Measurements from ENCODE around the gene ZNF44.
"Not testable (repeated sequence)": the region's sequence is repeated elsewhere in the genome, so short reads cannot be mapped to it uniquely, and the experiment has no call there.

Gene ZNF44

DNA sequence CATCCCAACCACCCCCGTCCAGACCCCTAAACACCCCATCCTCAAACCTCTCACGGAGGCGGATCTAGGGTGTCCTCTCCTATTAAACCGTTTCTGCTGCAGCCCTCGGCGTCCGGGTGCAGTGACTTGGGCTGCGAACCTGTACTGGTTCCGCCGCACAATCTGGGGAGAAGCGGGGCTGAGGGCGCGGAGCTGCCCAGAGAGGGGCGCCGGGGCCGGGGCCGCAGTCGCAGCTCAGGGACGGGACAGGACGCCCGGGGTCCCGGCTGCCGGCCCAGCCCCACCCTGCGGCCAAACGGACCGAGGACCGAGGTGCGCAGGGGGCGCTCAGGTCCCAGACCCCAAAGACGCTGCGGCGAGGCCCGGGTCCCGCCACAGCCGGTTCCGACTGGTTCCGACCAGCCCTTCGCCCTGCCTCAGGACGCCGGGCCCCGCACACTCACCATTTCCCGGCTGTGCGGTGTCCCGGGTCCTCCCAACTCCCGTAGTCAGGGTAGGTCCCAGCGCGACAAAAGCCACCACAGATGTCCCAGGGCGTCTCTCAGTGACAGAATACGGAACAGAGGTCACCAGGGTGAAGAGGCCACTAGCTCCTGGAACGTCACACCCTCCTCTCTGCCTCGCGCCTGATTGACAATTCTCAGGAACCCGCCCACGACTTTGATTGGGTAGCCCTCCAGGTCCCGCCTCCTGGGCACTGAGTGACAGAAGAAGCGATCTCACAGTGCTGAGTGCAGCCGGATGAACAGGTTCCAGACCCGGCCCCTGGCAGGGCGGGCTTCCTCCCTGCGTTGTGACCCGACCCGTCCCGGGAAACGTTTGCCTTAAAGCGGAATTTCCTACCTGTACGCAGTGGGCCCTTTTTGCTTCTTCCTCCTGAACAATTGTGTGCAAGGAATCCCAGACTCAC, at the start of gene ZNF44:
ZNF44 (minus strand) TSS at position 635 of the 910 bp plus-strand sequence; CDS start at position 446, 189 bp downstream.
- DNase-seq = peak; percentile 93

DNA sequence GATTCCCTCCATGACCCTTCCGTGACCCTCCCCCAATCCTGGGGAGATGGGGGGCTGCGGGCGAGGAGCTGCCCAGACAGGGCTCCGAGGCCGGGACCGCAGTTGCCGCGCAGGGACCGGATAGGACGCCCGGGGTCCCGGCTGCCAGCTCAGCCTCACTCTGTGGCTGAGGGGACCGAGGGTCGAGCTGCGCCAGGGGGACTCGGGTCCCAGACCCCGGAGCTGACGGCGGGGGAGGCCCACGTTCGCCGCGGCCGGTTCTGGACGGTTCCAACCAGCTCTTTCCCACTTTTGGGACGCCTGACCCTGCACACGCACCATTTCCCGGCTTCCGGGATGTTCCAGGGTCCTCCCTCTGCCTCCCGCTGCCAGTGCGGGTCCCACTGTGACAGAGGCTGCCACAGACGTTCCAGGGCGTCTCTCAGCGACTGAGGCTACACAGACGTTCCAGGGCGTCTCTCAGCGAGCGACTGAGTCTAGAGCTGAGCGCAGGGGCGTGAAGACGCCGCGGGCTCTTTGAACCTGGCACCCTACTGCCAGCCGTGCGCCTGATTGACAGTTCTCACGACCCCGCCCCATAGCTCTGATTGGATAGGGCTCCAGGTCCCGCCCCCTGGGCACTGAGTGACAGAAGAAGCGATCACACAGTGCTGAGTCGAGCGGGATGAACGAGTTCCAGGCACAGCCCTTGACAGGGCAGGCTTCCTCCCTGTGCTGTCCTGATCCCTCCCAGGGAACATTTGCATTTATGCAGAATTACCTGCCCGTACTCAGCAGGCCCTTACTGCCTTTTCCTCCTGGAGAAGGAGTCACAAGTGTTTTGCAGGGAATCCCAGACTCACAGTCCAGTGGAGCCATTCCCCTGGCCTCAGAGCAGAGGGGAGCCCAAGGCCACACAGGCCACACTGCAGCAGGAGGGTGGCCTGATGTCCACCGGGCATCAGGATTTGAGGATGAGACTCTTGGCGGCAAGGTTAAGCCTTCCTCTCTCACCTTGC, 38.8 kb upstream of the ZNF44 start, which contains the start of gene ZNF563:
ZNF563 (minus strand) TSS at position 472 of the 998 bp plus-strand sequence; CDS start at position 321, 151 bp downstream.
- peak; percentile 95 for DNase-seq

DNA sequence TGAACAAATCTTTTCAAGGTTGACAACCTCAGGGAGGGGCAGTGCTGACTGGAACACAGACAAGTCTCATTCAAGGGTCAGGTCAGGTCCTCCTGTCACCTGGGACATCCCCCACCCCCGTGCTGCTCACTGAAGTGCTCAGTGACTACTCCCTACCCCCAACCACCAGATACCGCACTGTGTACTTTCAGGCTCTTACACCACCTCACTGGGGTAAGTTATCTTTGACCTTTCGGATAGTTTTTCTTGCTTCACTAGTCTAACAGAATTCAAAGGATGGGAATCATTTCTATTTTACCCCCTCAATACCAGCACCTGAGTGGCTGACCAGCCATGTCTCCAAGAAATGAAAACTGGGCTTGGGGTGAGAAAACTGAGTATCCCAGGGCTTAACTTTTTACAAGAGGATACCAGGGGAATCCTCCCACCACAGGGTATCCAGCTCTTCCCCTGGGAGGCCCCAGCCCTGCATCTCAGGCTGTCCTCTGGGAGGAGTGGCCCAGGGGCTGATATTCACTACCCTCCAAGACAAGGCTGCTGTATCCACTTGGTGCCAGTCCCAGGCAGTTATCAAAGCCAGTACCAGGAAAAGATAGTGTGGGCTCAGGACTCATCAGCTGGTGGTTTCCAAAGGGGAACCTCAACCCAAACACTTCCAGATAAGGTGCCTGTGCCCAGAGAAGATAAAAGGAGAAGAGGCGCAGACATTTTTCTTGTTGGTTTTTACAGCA, 36.7 kb upstream of the ZNF44 start:
- DNase-seq = no peak

DNA sequence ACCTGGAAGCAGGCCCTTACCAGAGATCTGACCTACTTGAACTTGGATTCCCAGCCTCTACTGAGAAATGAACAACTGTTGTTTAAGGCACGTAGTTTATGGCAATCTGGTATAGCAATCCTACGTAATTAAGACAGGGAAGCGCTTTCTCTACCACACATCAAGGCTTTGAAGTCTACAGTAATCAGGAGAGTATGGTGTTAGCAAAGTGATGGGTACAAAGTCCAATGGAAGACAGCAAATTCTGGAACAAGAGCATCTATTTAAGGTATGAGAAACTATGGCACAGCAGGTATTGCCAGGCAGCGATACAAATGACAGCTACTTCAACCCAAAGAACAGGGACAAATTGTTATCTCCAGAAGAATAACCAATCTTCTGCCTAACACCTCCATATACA, 35.7 kb upstream of the ZNF44 start:
- no peak for DNase-seq

DNA sequence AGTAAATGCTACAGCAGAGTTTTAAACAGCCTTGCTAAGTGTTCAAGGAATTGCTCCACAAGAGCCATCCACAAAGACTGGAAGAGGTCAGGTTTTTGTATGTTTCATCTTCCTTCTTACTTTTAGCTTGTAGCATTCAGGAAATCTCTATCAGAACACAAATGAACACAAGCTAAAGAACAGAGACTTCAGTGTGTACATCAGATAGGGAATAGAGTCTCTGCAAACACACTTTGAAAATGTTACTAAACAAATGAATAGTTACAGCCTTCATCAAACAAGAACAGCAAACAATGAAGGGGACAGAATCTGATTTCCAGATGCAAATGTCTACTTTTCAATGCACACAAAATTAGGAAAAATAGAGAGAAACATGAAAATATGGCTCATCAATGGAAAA, 31.0 kb upstream of the ZNF44 start:
- DNase-seq = no peak

DNA sequence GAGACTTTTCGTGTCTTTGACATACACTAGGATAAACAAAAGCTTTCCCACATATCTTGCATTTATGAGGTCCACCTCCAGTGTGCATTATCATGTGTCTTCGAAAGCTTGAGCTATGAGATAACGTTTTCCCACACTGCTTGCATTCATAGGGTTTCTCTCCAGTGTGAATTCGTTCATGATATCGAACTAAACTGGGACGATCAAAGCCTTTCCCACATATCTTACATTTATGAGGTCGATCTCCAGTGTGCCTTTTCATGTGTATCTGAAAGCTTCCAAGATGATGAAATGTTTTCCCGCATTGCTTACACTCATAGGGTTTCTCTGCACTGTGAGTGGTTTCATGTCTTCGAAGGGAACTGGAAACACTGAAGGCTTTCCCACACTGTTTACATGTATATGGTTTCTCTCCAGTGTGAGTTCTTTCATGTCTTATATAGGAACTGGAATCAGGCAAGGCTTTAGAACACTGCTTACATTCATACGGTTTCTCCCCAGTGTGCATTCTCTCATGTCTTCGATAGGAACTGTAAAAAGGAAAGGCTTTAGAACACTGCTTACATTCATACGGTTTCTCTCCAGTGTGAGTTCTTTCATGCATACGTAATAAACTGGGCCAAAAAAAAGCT, 24.2 kb upstream of the ZNF44 start:
- DNase-seq = no peak

DNA sequence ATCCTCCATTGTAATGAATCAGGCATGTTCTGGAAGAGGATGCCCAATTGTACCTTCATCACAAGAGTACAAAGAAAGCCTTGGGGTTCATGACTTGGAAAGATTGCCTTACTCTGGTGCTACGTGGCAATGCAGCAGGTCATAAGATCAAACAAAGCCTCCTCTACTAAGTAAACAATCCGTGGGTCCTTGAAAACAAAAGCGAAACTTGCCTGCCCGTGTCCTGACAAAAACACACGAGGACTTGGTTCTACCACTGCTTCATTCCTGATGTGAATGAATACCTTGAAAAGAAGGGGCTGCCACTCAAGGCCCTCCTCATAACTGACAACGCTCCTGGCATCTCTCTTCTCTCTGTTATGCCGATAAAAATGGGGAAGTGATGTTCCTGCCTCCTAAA, 19.9 kb upstream of the ZNF44 start:
- no peak for DNase-seq

DNA sequence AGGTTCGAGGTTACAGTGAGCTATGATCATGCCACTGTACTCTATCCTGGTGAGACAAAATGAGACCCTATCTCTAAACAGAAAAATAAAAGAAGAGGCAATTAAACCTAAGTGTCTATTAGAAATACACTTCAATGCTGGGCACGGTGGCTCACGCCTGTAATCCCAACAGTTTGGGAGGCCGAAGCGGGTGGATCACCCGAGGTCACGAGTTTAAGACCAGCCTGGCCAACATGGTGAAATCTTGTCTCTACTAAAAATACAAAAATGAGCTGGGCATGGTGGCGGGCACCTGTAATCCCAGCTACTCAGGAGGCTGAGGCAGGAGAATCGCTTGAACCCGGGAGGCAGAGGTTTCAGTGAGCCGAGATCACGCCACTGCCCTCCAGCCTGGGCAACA, 14.2 kb upstream of the ZNF44 start:
- DNase-seq = not testable (repeated sequence)

DNA sequence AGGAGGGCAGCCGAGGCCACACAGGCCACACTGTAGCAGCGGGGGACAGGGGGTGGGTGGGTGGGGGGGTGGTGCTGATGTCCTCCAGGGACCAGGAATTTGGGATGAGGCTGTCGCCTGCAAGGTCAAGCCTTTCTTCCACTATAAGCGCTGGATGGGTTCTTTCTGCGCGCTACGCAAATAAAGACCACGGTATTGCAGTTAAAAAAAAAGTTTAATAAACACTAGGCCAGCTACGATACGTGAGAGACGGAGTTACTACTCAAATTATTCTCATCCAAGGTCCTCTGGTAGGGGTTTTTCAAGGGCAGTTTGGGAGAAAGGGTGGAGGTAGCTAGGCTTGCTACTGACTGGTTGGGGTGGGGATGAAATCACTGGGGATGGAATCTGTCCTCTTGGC, 508 bp upstream of the ZNF44 start:
- no peak for DNase-seq

DNA sequence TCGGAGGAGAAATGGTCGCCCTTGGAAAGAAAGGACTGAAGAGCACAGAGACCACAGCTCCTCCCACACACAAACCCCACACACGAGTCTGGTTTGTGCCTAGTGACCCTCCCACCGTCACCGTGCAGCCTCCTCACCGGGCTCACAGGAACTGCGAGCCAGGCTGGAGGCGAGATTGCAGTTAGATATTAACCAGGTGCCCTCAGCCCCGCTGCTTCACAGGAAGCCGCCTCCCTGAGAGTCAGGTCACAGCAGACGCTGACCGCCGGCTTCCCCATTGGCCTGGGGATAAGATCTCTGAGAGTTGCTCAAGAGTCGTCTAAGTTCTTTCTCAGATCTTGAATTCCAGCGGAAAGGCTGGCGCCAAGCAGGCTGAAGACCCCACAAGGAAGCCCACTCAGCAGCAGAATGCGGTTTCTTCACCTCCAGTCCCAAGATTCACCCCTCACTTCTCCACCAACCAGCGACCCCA, 870 bp downstream of the ZNF44 start:
- DNase-seq = no peak

DNA sequence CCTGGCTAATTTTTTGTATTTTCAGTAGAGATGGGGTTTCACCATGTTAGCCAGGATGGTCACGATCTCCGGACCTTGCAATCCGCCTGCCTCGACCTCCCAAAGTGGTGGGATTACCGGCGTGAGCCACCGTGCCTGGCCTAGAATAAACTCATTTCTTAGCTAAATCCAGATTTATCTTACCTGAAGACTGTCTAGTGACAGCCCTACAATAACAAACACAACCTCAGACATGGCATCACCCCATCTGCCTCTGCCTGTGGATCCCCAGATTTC, 5.0 kb downstream of the ZNF44 start:
- DNase-seq = no peak

DNA sequence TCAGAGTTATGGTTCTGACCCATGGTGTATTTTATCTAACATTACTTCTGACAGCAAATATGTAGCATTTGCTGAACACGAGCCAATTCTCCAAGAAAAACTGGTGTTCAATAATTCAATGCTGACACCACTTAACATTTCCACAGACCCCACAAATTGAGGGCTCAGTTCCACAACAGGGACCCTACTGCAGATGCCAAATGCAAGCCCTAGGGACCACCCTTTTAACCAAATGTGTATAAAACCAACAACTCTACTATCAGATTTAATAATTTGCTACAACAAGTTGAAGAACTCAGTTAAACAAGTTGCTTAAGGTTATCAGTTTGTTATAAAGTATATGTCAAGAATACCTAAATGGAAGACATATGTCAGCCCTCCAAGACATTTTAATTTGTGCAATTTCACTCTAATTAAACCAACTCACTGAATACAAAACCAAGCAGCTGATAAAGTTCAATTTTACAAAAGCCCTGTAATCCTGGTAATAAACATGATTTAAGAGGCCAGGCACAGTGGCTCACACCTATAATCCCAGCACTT, 6.7 kb downstream of the ZNF44 start:
- no peak for DNase-seq

DNA sequence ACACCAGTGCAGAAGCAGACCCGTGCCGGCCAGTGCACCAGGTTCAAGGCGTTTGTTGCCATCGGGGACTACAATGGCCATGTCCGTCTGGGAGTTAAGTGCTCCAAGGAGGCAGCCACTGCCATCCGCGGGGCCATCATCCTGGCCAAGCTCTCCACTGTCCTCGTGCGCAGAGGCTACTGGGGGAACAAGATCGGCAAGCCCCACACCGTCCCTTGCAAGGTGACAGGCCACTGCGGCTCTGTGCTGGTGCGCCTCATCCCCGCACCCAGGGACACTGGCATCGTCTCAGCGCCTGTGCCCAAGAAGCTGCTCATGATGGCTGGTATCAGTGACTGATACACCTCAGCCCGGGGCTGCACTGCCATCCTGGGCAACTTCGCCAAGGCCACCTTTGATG, 10.1 kb downstream of the ZNF44 start:
- no peak for DNase-seq

DNA sequence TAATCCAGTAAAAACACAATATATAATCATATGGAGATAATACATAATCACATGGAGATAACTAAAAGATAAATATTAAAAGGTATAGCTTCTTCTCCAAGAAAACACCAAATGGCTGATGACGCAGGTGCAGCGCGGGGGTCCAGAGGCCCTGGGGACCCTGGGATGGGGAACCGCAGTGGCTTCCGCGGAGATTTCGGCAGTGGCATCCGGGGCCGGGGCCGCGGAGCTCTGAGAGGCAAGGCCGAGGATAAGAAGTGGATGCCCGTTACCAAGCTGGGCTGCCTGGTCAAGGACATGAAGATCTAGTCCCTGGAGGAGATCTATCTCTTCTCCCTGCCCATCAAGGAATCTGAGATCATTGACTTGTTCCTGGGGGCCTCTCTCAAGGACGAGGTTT, 10.5 kb downstream of the ZNF44 start:
- no peak for DNase-seq

DNA sequence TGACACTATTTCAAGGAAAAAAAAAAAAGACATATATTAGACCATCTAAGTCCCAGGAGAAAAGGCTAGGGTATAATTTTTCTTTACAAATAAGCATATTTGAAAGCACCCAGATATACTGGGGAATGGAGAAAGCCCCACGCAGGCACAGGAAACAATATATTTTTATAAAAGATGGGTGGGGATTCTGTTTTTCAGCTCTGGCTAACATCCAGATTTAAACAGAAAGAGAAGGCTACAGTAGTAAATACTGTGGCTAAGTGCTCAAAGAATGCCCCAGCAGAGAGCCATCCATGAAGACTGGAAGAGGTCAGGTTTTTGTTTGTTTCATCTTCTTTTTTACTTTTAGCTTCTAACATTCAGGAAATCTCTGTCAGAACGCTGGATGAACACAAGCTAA, 16.0 kb downstream of the ZNF44 start:
- DNase-seq = no peak

DNA sequence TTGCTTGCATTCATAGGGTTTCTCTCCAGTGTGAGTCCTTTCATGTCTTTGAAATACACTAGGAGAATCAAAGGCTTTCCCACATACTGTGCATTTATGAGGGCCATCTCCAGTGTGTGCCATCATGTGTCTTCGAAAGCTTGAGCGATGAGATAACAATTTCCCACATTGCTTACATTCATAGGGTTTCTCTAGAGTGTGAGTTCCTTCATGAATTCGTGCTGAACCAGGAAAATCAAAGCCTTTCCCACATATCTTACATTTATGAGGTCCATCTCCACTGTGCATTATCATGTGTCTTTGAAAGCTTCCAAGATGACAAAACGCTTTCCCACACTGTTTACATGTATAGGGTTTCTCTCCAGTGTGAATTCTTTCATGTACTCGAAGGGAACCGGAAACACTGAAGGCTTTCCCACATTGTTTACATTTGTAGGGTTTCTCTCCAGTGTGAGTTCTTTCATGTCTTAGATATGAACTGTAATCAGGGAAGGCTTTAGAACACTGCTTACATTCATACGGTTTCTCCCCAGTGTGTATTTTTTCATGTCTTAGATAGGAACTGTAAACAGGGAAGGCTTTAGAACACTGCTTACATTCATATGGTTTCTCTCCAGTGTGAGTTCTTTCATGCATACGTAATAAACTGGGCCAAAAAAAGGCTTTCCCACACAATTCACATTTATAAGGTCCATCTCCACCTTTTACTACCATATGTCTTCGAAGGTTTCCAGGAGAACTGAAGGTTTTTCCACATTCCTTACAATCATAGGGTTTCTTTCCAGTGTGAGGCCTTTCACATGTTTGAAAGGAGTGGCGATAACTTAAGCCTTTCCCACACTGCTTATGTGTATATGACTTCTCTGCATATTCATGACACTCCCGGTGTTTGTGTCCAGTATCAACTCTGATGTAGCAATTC, 21.4 kb downstream of the ZNF44 start:
- DNase-seq = no peak

DNA sequence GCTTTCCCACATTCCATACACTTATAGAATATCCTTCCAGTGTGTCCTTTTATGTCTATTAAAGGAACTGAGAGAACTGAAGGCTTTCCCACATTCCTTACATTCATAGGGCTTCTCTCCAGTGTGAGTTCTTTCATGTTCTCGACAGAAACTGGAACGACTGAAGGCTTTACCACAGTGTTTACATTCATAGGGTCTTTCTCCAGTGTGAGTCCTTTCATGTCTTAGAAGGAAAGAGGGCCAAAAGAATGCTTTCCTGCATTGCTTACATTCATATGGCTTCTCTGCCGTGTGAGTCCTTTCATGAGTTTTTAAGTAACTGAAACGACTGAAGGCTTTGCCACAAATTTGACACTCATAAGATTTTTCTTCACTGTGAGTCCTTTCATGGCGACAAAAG, 22.3 kb downstream of the ZNF44 start:
- no peak for DNase-seq

DNA sequence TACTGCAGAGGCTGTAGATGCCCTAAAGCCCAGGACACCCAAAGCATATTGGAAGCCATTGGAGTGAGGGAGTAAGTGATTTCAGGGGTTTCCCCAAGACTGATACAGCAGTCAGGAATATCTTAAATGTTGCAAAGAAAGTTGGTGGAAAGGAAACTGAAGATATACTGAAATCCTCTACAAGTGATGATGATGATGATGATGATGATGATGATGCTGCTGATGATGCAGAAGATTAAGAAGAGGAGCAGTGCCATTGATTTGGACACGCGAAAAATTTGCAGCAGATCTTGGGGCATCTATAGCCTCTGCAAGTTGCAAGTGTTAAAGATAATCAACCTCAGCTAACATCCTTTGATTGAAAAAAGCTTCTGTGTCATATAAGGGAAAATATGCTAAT, 23.8 kb downstream of the ZNF44 start:
- no peak for DNase-seq

DNA sequence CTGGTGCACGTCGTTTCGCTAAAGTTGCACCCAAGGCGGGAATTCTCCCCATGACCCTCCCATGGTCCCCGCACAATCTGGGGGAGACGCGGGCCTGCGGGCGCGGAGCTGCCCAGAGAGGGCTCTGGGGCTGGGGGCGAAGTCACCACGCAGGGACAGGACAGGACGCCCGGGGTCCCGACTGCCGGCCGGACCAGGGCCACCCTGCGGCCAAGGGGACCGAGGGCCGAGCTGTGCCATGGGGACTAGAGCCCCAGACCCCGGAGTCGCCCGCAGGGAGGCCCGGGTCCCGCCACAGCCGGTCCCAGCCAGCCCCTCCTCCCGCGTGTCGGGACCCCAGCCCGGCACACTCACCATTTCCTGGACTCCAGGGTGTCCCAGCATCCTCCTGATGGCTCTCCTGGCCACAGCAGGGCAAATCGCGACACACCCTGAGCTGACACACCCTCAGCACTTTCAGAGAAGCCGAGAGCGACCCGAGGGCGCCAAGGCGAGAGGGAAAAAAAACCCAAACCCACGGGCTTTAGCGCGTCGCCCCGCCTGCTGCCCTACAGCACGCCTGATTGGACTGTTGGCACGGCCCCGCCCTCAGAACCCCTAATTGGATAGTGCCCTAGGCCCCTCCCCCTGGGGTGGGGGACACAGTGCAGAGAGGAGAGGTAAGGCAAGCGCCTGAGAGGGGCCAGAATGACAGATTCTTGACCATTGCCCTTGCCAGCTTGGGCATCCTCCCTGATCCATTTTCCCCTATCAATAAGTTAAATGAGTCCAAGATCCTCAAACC, 28.6 kb downstream of the ZNF44 start:
- DNase-seq = no peak

DNA sequence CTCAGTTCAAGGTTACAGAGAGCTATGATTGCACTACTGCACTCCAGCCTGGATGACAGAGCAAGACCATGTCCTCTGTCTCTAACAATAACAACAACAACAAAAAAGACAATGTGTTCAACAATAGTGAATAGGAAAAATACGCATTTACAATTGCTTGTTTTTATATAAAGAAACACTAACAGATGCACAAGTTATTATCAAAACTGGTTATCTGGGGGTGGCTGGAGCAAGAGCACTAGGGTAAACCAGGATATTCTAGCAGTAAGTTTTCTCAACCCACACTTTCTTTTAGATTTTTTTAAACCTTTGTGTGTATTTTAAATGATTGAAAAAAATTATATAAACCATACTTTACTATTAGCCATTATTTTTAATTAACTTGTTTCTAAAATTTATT, 33.1 kb downstream of the ZNF44 start:
- no peak for DNase-seq

Measured in NCI-H1048 (cell line).